Adrenal gland (tissue), 12 donors: ENCODE measurements around the gene UBA3. TPM values are rescaled to one million over a fixed set of nuclear protein-coding genes. Genes with fewer than 3 reads are reported as not detected.

Experiments
- DNase-seq, 7 donors: peaks; one replicate each; pipeline ENCODE4 v3.0.0-alpha.2; 2019 to 2020
- H3K27ac ChIP-seq, 5 donors: fragments of 200-600 bp; sonication (generic) in 4 of 5; 1 replicate in 3 of 5; 2 replicates in 2 of 5; pipeline versions ENCODE4 v1.5.1 to v1.8.0; 2016 to 2020; ENCODE audit warnings: mild to moderate bottlenecking in 1 of 5
- H3K27me3 ChIP-seq: fragments of 200-600 bp; 2 replicates; pipeline ENCODE4 v1.8.0; 2021
- H3K36me3 ChIP-seq, 2 donors: fragments of 200-600 bp; replicated peaks in 1 of 2; 1 replicate in 1 of 2; 2 replicates in 1 of 2; pipeline versions ENCODE4 v1.5.1 to v1.8.0; 2018 to 2022
- H3K4me1 ChIP-seq, 2 donors: fragments of 200-600 bp; replicated peaks in 1 of 2; 1 replicate in 1 of 2; 2 replicates in 1 of 2; pipeline versions ENCODE4 v1.5.1 to v1.8.0; 2018 to 2021
- H3K4me3 ChIP-seq, 4 donors: fragments of 200-600 bp; sonication (generic) in 3 of 4; one replicate each; pipeline ENCODE4 v1.5.1; 2016 to 2018
- H3K9me3 ChIP-seq, 3 donors: fragments of 200-600 bp; sonication (generic) in 1 of 3; replicated peaks in 1 of 3; 1 replicate in 2 of 3; 2 replicates in 1 of 3; pipeline versions ENCODE4 v1.5.1 to v1.8.0; 2016 to 2021
- POLR2A ChIP-seq, 2 donors: fragments of 450-650 bp; IDR thresholded peaks; one replicate each; pipeline ENCODE4 v1.6.1; 2017; ENCODE audit warnings: antibody characterized with exemption in 2 of 2, mild to moderate bottlenecking in 2 of 2, moderate library complexity in 1 of 2
- WGBS, 4 donors: extraction: QIAGEN DNeasy Blood & Tissue Kit in 2 of 4; methylation state at CpG; one replicate each; pipeline versions ENCODE4 v1.1.5 to v1.1.7; 2013 to 2017; 5-methylcytosine and 5-hydroxymethylcytosine counted together
- intact Hi-C, 2 donors: fragments of 100-400 bp; cut with DNase I; formaldehyde crosslinking; loops; one replicate each; pipeline versions ENCODE4 v1.14.1 to v1.15.0; 2022 to 2023
- polyA plus RNA-seq, 3 donors: library from polyadenylated mRNA; stranded (reverse); fragments of 200-250 nt in 2 of 3; fragments of 350-450 nt in 1 of 3; fragmentation: Illumina TruSeq in 1 of 3; extraction: RNeasy Lipid Tissue Mini Kit (QIAGEN cat#74804) in 1 of 3; gene quantifications; one replicate each; pipeline ENCODE4 v1.2.3, GENCODE V29; 2013 to 2014
- total RNA-seq, 9 donors: library from RNA; depleted of rRNA in 4 of 9; stranded (reverse); fragments of >200 nt in 4 of 9; fragments of 120-200 nt in 1 of 9; fragmentation: NEBNext Ultra II Directional in 1 of 9; extraction: Animal tissue kit (Norgen Biotek cat#: 25700) in 1 of 9; gene quantifications; one replicate each; pipeline versions ENCODE4 v1.1.0 to v1.2.4, GENCODE V29; 2013 to 2023
- TF ChIP-seq, protein P1 (sequence below), 6 experiments: fragments of 450-650 bp in 4 of 6; fragments of 200-600 bp in 2 of 6; sonication (generic) in 1 of 6; IDR thresholded peaks; 1 replicate in 5 of 6; 2 replicates in 1 of 6; pipeline versions ENCODE4 v1.5.1 to v1.8.0; 2016 to 2021; ENCODE audit warnings: antibody characterized with exemption in 6 of 6, mild to moderate bottlenecking in 2 of 6, moderate library complexity in 1 of 6
- donor health status: healthy with polysubstance abuse.
- donor health status: Bipolar disorder and iron deficiency.
- donor health status: DM: yes; HTN: yes; CAD: no.
- donor health status: DM: no; HTN: no; CAD: no.
- donor health status: DM: no; HTN: no; CAD: no.
- donor health status: DM: yes; HTN: yes; CAD: no.

The UBA3 gene
- total and polyA plus RNA-seq, 12 donors: 31.8 to 85.7 (median 61.5) TPM

DNA sequence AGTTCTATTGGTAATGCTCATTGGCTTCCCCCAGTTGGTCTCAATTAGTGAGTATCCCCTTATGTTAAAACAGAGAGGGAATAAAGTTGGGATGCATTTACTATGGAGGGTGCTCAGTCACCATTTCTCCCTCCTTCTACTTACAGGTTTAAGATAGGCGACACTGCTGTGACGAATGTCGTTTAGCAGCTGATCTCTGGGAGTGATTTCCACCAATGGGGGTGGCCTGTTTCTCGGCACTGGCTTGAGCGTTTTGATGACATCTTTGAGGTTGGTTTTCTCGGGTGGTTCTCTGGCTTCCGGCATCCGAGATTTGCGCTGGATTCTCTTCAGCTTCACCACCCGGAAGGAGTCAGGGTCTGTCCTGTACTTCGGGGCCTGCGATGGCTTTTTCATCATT, 38.4 kb upstream of the UBA3 start:
- Histone ChIP-seq H3K27me3 (no peaks in the 10 kb centered on the region), H3K9me3 (no peaks in the 10 kb centered on the region), H3K27ac (no peak overlapping the region), H3K4me3 (no peak overlapping the region), H3K4me1 (peaks cover 0 to 12% of the 10 kb centered on the region in 2 donors), H3K36me3 (no peaks in the 10 kb centered on the region)
- DNase-seq: no peak
- intact Hi-C loops: no loop called here
- WGBS, 4 donors: 94 to 100% (median 96%) methylated on average over 4 to 12 of the region's 12 CpGs
- no peak for TF ChIP-seq POLR2A (IDR thresholded peaks at IDR 0.05)
- TF ChIP-seq, protein P1, sequence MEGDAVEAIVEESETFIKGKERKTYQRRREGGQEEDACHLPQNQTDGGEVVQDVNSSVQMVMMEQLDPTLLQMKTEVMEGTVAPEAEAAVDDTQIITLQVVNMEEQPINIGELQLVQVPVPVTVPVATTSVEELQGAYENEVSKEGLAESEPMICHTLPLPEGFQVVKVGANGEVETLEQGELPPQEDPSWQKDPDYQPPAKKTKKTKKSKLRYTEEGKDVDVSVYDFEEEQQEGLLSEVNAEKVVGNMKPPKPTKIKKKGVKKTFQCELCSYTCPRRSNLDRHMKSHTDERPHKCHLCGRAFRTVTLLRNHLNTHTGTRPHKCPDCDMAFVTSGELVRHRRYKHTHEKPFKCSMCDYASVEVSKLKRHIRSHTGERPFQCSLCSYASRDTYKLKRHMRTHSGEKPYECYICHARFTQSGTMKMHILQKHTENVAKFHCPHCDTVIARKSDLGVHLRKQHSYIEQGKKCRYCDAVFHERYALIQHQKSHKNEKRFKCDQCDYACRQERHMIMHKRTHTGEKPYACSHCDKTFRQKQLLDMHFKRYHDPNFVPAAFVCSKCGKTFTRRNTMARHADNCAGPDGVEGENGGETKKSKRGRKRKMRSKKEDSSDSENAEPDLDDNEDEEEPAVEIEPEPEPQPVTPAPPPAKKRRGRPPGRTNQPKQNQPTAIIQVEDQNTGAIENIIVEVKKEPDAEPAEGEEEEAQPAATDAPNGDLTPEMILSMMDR (IDR thresholded peaks at IDR 0.05): no peak

DNA sequence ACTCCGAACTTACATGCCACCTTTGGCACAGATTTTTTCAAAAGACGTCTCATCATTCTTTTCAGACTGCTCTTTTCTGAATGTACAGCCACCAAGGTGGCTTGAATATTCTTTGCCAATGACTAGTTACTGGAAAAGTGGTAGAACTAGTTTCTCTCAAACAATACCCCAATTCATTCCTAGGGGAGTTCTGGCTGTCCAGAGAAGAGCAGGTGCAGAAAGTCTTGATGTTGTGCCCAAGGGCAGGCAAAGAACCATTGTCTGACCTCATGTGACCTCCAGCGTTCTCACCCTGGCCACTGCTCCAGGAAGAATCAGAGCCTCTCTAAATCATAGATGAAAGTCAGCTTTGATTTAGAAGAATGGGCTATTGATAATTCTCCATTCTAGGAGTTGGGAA, 36.7 kb upstream of the UBA3 start:
- WGBS, 4 donors: 37 to 59% (median 54%) methylated on average over 3 of the region's 3 CpGs
- no peaks in the 10 kb centered on the region for H3K9me3 ChIP-seq
- no peak overlapping the region for H3K27ac ChIP-seq
- H3K4me3 ChIP-seq: no peak overlapping the region
- no peaks in the 10 kb centered on the region for H3K36me3 ChIP-seq
- no peaks in the 10 kb centered on the region for H3K27me3 ChIP-seq
- peaks cover 0 to 9% of the 10 kb centered on the region in 2 donors for H3K4me1 ChIP-seq
- TF ChIP-seq POLR2A (IDR thresholded peaks at IDR 0.05): no peak
- TF ChIP-seq, protein P1 (IDR thresholded peaks at IDR 0.05): no peak
- no peak for DNase-seq
- intact Hi-C loops: no loop called here

DNA sequence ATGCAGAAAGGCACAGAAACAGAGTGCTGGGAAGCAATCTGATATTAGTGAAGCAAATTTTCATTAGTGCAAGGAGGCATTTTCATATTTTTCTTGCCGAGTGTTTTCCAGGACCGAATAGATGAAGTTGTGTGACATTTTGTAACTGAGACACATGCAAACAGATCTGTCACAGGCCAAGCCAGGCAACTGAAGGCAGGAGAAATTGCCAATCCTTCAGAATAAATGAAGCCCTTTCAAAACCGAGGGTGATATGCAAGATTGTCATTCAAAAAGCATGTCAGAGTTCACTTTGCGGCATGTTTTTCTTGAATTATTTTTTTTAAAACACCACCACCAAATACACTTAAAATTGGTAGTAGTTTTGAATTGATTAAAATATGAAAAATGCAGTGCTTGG, 36.0 kb upstream of the UBA3 start:
- no peaks in the 10 kb centered on the region for H3K27me3 ChIP-seq
- WGBS, 4 donors: 81 to 86% (median 83%) methylated on average over 4 of the region's 4 CpGs
- H3K4me1 ChIP-seq: peaks cover 0 to 4% of the 10 kb centered on the region in 2 donors
- no peak overlapping the region for H3K4me3 ChIP-seq
- H3K36me3 ChIP-seq: no peaks in the 10 kb centered on the region
- no peaks in the 10 kb centered on the region for H3K9me3 ChIP-seq
- no peak for TF ChIP-seq POLR2A (IDR thresholded peaks at IDR 0.05)
- TF ChIP-seq, protein P1 (IDR thresholded peaks at IDR 0.05): no peak
- DNase-seq: no peak
- no peak overlapping the region for H3K27ac ChIP-seq
- intact Hi-C loops: no loop called here

DNA sequence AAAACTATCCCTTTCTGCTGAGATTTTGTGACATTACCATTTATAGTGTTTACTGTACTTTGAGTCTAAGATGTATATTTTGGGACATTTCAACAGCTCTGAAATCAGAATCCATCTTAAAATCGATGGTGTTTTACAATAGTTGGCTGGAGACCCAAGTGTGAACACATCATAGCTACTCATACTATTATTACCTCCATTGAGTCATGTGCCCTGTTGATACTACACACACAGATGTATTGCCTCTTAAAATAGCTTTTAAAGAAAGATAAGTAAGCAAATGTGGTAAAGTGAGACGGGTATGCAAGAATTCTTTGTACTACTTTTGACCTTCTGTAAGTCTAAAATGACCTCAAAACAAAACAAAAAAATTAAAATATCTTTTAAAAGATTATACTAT, 35.6 kb upstream of the UBA3 start:
- TF ChIP-seq POLR2A (IDR thresholded peaks at IDR 0.05): no peak
- TF ChIP-seq, protein P1 (IDR thresholded peaks at IDR 0.05): no peak
- Histone ChIP-seq H3K27me3 (no peaks in the 10 kb centered on the region), H3K4me1 (no peaks in the 10 kb centered on the region), H3K4me3 (no peak overlapping the region), H3K36me3 (no peaks in the 10 kb centered on the region), H3K27ac (no peak overlapping the region), H3K9me3 (no peaks in the 10 kb centered on the region)
- intact Hi-C loops: no loop called here
- no peak for DNase-seq
- WGBS, 4 donors: 54 to 74% (median 63%) methylated on average over 2 of the region's 2 CpGs
